H9 (cell line): Measurements from ENCODE around the gene TMEM129. TPM values are rescaled to one million over a fixed set of nuclear protein-coding genes. Genes with fewer than 3 reads are reported as not detected.
A peak's percentile ranks its signal among the peaks of the same experiment; 100 is the strongest.

Source experiments
- DNase-seq: peaks from one replicate; pipeline ENCODE4 v3.0.0-alpha.2; 2017
- H2AFZ ChIP-seq: one replicate; pipeline ENCODE4 v1.6.1; 2013; ENCODE audit warnings: mild to moderate bottlenecking, low read length, control low read depth, moderate library complexity
- H2AK5ac ChIP-seq: 2 replicates; pipeline ENCODE4 v1.6.1; 2013; ENCODE audit warnings: low read length, control low read depth, mixed read lengths; ENCODE audit not compliant: insufficient read length
- H2BK120ac ChIP-seq: one replicate; pipeline ENCODE4 v1.6.1; 2013; ENCODE audit warnings: low read depth, mild to moderate bottlenecking, low read length, control low read depth, inconsistent platforms; ENCODE audit not compliant: poor library complexity, severe bottlenecking
- H2BK12ac ChIP-seq: 2 replicates; pipeline ENCODE4 v1.6.1; 2013; ENCODE audit warnings: low read length, control low read depth, mixed read lengths, low read depth; ENCODE audit not compliant: insufficient read length
- H2BK15ac ChIP-seq: 2 replicates; pipeline ENCODE4 v1.6.1; 2013; ENCODE audit warnings: low read depth, low read length, control low read depth
- H2BK20ac ChIP-seq: one replicate; pipeline ENCODE4 v1.6.1; 2013; ENCODE audit warnings: low read depth, mild to moderate bottlenecking, low read length, control low read depth, inconsistent platforms; ENCODE audit not compliant: poor library complexity, severe bottlenecking
- H2BK5ac ChIP-seq: 2 replicates; pipeline ENCODE4 v1.6.1; 2013; ENCODE audit warnings: low read length, control low read depth, mixed read lengths; ENCODE audit not compliant: insufficient read length
- H3K14ac ChIP-seq: 2 replicates; pipeline ENCODE4 v1.6.1; 2013; ENCODE audit warnings: low read length, control low read depth; ENCODE audit not compliant: insufficient read depth
- H3K18ac ChIP-seq: 2 replicates; pipeline ENCODE4 v1.6.1; 2013; ENCODE audit warnings: low read depth, mild to moderate bottlenecking, mixed read lengths, low read length, control low read depth; ENCODE audit not compliant: insufficient read length
- H3K23ac ChIP-seq: 2 replicates; pipeline ENCODE4 v1.6.1; 2013; ENCODE audit warnings: low read length, control low read depth, mixed read lengths, low read depth; ENCODE audit not compliant: insufficient read length
- H3K23me2 ChIP-seq: 2 replicates; pipeline ENCODE4 v1.6.1; 2013; ENCODE audit warnings: low read depth, mild to moderate bottlenecking, mixed read lengths, low read length, control low read depth; ENCODE audit not compliant: insufficient read length, poor library complexity, severe bottlenecking
- H3K27ac ChIP-seq: 2 replicates; pipeline ENCODE4 v1.5.1; 2013; ENCODE audit warnings: low read length, control low read depth, mixed read lengths, low read depth; ENCODE audit not compliant: insufficient read length
- H3K27me3 ChIP-seq: 2 replicates; pipeline ENCODE4 v1.6.1; 2013; ENCODE audit warnings: low read length, control low read depth, inconsistent platforms; ENCODE audit not compliant: insufficient read depth
- H3K4ac ChIP-seq: 2 replicates; pipeline ENCODE4 v1.6.1; 2013; ENCODE audit warnings: low read depth, mild to moderate bottlenecking, control low read depth, inconsistent platforms, low read length, moderate library complexity
- H3K4me1 ChIP-seq: 2 replicates; pipeline ENCODE4 v1.6.1; 2013; ENCODE audit warnings: low read length, control low read depth, inconsistent platforms; ENCODE audit not compliant: insufficient read depth
- H3K4me2 ChIP-seq: 2 replicates; pipeline ENCODE4 v1.6.1; 2013; ENCODE audit warnings: low read length, control low read depth, mixed read lengths; ENCODE audit not compliant: insufficient read length, insufficient read depth
- H3K56ac ChIP-seq: 2 replicates; pipeline ENCODE4 v1.6.1; 2013; ENCODE audit warnings: low read depth, mild to moderate bottlenecking, mixed read lengths, low read length, control low read depth; ENCODE audit not compliant: insufficient read length
- H3K79me1 ChIP-seq: 2 replicates; pipeline ENCODE4 v1.6.1; 2013; ENCODE audit warnings: low read depth, mild to moderate bottlenecking, moderate library complexity, low read length, control low read depth, inconsistent platforms; ENCODE audit not compliant: insufficient read depth, poor library complexity, severe bottlenecking
- H3K79me2 ChIP-seq: 2 replicates; pipeline ENCODE4 v1.6.1; 2013; ENCODE audit warnings: low read length, control low read depth, inconsistent platforms; ENCODE audit not compliant: insufficient read depth
- H3K9ac ChIP-seq: 2 replicates; pipeline ENCODE4 v1.6.1; 2013; ENCODE audit warnings: low read length, control low read depth, mixed read lengths; ENCODE audit not compliant: insufficient read length; ENCODE audit errors: extremely low read depth
- H3K9me3 ChIP-seq: one replicate; pipeline ENCODE4 v1.6.1; 2013; ENCODE audit warnings: low read depth, low read length, inconsistent platforms; ENCODE audit not compliant: control insufficient read depth
- H3T11ph ChIP-seq: one replicate; pipeline ENCODE4 v1.6.1; 2013; ENCODE audit warnings: mild to moderate bottlenecking, low read length, control low read depth, inconsistent platforms
- H4K20me1 ChIP-seq: one replicate; pipeline ENCODE4 v1.6.1; 2013; ENCODE audit not compliant: control insufficient read depth, insufficient read length, insufficient read depth
- H4K5ac ChIP-seq: 2 replicates; pipeline ENCODE4 v1.6.1; 2013; ENCODE audit warnings: low read depth, mild to moderate bottlenecking, mixed read lengths, low read length, control low read depth; ENCODE audit not compliant: insufficient read length
- H4K8ac ChIP-seq: replicated peaks from 2 replicates; pipeline ENCODE4 v1.6.1; 2013; ENCODE audit warnings: low read length, control low read depth, mixed read lengths, low read depth; ENCODE audit not compliant: insufficient read length
- H4K91ac ChIP-seq: 2 replicates; pipeline ENCODE4 v1.6.1; 2013; ENCODE audit warnings: low read depth, mild to moderate bottlenecking, moderate library complexity, mixed read lengths, low read length, control low read depth; ENCODE audit not compliant: insufficient read length
- H3K27ac Mint-ChIP-seq, 3 experiments: 2 replicates in 2 of 3; 3 replicates in 1 of 3; pipeline ENCODE4 v1.8.0; 2020 to 2021; ENCODE audit warnings: mixed read lengths in 3 of 3, mild to moderate bottlenecking in 1 of 3, moderate library complexity in 1 of 3
- H3K27me3 Mint-ChIP-seq: 2 replicates; pipeline ENCODE4 v1.8.0; 2021; ENCODE audit warnings: low read depth, mild to moderate bottlenecking, moderate library complexity, mixed read lengths
- H3K36me3 Mint-ChIP-seq, 3 experiments: 2 replicates in 2 of 3; 3 replicates in 1 of 3; pipeline ENCODE4 v1.8.0; 2020 to 2021; ENCODE audit warnings: low read depth in 3 of 3, mixed read lengths in 3 of 3; ENCODE audit not compliant: insufficient read depth in 1 of 3
- H3K4me1 Mint-ChIP-seq, 2 experiments: 2 replicates each; pipeline ENCODE4 v1.8.0; 2020; ENCODE audit warnings: mixed read lengths in 2 of 2
- H3K4me3 Mint-ChIP-seq, 2 experiments: 2 replicates in 1 of 2; 3 replicates in 1 of 2; pipeline ENCODE4 v1.8.0; 2020 to 2021; ENCODE audit warnings: mild to moderate bottlenecking in 2 of 2, mixed read lengths in 2 of 2, moderate library complexity in 1 of 2
- H3K9me3 Mint-ChIP-seq, 2 experiments: 2 replicates in 1 of 2; 3 replicates in 1 of 2; pipeline ENCODE4 v1.8.0; 2020; ENCODE audit warnings: mild to moderate bottlenecking in 2 of 2, mixed read lengths in 2 of 2, moderate library complexity in 1 of 2
- CTCF ChIP-seq: fragments of 200-600 bp; sonication (generic); conservative IDR thresholded peaks from 3 replicates; pipeline ENCODE4 v1.8.0; 2021; ENCODE audit warnings: antibody characterized with exemption, mild to moderate bottlenecking
- WGBS: extraction: QIAGEN DNeasy Blood & Tissue Kit; methylation state at CpG from one replicate; pipeline ENCODE4 v1.1.7; 2013; ENCODE audit warnings: missing lambda C conversion rate, low lambda C conversion rate, mixed read lengths; ENCODE audit not compliant: insufficient read length; ENCODE audit errors: extremely low coverage; 5-methylcytosine and 5-hydroxymethylcytosine counted together
- total RNA-seq: library from RNA; stranded (reverse); gene quantifications from 2 replicates; pipeline ENCODE4 v1.2.1, GENCODE V29; 2021

The TMEM129 gene
- total RNA-seq, 1 experiment from 2014 or later: 27.3 TPM

- Histone ChIP-seq H4K8ac (no peak overlapping the region), H3K23ac (no peak overlapping the region), H3K9me3 (no peaks in the 10 kb centered on the region), H2BK20ac (no peak overlapping the region), H2BK12ac (no peak overlapping the region), H2AK5ac (no peak overlapping the region), H3T11ph (no peak overlapping the region), H4K5ac (no peak overlapping the region), H3K79me1 (no peaks in the 10 kb centered on the region), H3K23me2 (no peaks in the 10 kb centered on the region), H3K4me2 (no peak overlapping the region), H2BK5ac (no peak overlapping the region), H3K27me3 (no peaks in the 10 kb centered on the region), H2BK15ac (no peak overlapping the region), H3K18ac (no peak overlapping the region), H2AFZ (no peak overlapping the region), H3K79me2 (no peaks in the 10 kb centered on the region), H3K4ac (no peak overlapping the region), H3K4me1 (no peaks in the 10 kb centered on the region), H3K14ac (no peak overlapping the region; the same call in 1 of the 2 replicates), H3K9ac (no peak overlapping the region), H3K27ac (no peak overlapping the region), H4K20me1 (no peaks in the 10 kb centered on the region), H3K56ac (no peak overlapping the region), H4K91ac (no peak overlapping the region), H2BK120ac (no peak overlapping the region)
- no CpG with 5 or more reads among the region's 9 CpGs for WGBS
- Mint-ChIP-seq H3K27ac (peak overlapping the region in 1 of 3 experiments; percentile 83; a peak in 2 of 7 replicates), H3K36me3 (0 out of 7 replicates have a peak, but pooled peaks cover 0 to 2% (median 0%) of the 10 kb centered on the region in 3 experiments), H3K4me1 (peaks cover 0 to 10% of the 10 kb centered on the region in 2 experiments; a peak in 3 of 4 replicates), H3K4me3 (no peak overlapping the region), H3K27me3 (peaks cover 4% of the 10 kb centered on the region), H3K9me3 (no peaks in the 10 kb centered on the region; a peak in 1 of 5 replicates)
- DNase-seq: no peak
- TF ChIP-seq CTCF: no peak
Observed at GRCh38 chr4:1674682-1675081, 46.4 kb downstream of the TMEM129 start.
